ENCODE measurements around the gene TRIM24. TPM values are rescaled to one million over a fixed set of nuclear protein-coding genes. Genes with fewer than 3 reads are reported as not detected.
"Not testable (repeated sequence)": the region's sequence is repeated elsewhere in the genome, so short reads cannot be mapped to it uniquely, and the experiment has no call there.

The TRIM24 gene
- 44.8 and 65.3 TPM in 2 replicates for total RNA-seq

- DNase-seq (ENCODE audit: extremely low read depth, low read depth, low spot score), result no peak
Measured at GRCh38 chr7:138460176-138460648, at the start of gene TRIM24. Gene TRIM24 (plus strand): TSS chr7:138460259. CDS start chr7:138460549, 290 bp downstream.

GRCh38 chr7:138412077-138412476 lies 48.0 kb upstream of the TRIM24 start:
- DNase-seq (ENCODE audit: extremely low read depth, low read depth, low spot score), result not testable (repeated sequence)

- DNase-seq (ENCODE audit: extremely low read depth, low read depth, low spot score), result not testable (repeated sequence)
Measured at GRCh38 chr7:138412921-138413320, 47.1 kb upstream of the TRIM24 start.

GRCh38 chr7:138417078-138417700 lies 42.9 kb upstream of the TRIM24 start:
- DNase-seq (ENCODE audit: extremely low read depth, low read depth, low spot score), result no peak

GRCh38 chr7:138417764-138418163 lies 42.3 kb upstream of the TRIM24 start:
- DNase-seq (ENCODE audit: extremely low read depth, low read depth, low spot score), result no peak

- not testable (repeated sequence) for DNase-seq (ENCODE audit: extremely low read depth, low read depth, low spot score)
Measured at GRCh38 chr7:138418403-138418802, 41.7 kb upstream of the TRIM24 start.

- no peak for DNase-seq (ENCODE audit: extremely low read depth, low read depth, low spot score)
Measured at GRCh38 chr7:138425026-138425425, 35.0 kb upstream of the TRIM24 start.

- no peak for DNase-seq (ENCODE audit: extremely low read depth, low read depth, low spot score)
Measured at GRCh38 chr7:138429577-138430250, 30.3 kb upstream of the TRIM24 start.

- no peak for DNase-seq (ENCODE audit: extremely low read depth, low read depth, low spot score)
Measured at GRCh38 chr7:138431517-138431916, 28.5 kb upstream of the TRIM24 start.

GRCh38 chr7:138433583-138434443 lies 26.2 kb upstream of the TRIM24 start:
- no peak for DNase-seq (ENCODE audit: extremely low read depth, low read depth, low spot score)

- DNase-seq (ENCODE audit: extremely low read depth, low read depth, low spot score), result no peak
Measured at GRCh38 chr7:138434597-138435019, 25.5 kb upstream of the TRIM24 start.

- no peak for DNase-seq (ENCODE audit: extremely low read depth, low read depth, low spot score)
Measured at GRCh38 chr7:138435231-138435919, 24.7 kb upstream of the TRIM24 start.

- DNase-seq (ENCODE audit: extremely low read depth, low read depth, low spot score), result no peak
Measured at GRCh38 chr7:138436388-138436787, 23.7 kb upstream of the TRIM24 start.

- DNase-seq (ENCODE audit: extremely low read depth, low read depth, low spot score), result no peak
Measured at GRCh38 chr7:138440460-138440859, 19.6 kb upstream of the TRIM24 start.

GRCh38 chr7:138442822-138443221 lies 17.2 kb upstream of the TRIM24 start:
- DNase-seq (ENCODE audit: extremely low read depth, low read depth, low spot score), result no peak

- no peak for DNase-seq (ENCODE audit: extremely low read depth, low read depth, low spot score)
Measured at GRCh38 chr7:138449580-138449979, 10.5 kb upstream of the TRIM24 start.

- DNase-seq (ENCODE audit: extremely low read depth, low read depth, low spot score), result no peak
Measured at GRCh38 chr7:138455609-138456008, 4.5 kb upstream of the TRIM24 start.

- no peak for DNase-seq (ENCODE audit: extremely low read depth, low read depth, low spot score)
Measured at GRCh38 chr7:138456220-138456619, 3.8 kb upstream of the TRIM24 start.

GRCh38 chr7:138458576-138459412 lies 1.3 kb upstream of the TRIM24 start:
- DNase-seq (ENCODE audit: extremely low read depth, low read depth, low spot score), result no peak

All from glomerular endothelial cell (primary cell).